ENCODE results near the gene TAS2R40.

- TF ChIP-seq, protein P1, sequence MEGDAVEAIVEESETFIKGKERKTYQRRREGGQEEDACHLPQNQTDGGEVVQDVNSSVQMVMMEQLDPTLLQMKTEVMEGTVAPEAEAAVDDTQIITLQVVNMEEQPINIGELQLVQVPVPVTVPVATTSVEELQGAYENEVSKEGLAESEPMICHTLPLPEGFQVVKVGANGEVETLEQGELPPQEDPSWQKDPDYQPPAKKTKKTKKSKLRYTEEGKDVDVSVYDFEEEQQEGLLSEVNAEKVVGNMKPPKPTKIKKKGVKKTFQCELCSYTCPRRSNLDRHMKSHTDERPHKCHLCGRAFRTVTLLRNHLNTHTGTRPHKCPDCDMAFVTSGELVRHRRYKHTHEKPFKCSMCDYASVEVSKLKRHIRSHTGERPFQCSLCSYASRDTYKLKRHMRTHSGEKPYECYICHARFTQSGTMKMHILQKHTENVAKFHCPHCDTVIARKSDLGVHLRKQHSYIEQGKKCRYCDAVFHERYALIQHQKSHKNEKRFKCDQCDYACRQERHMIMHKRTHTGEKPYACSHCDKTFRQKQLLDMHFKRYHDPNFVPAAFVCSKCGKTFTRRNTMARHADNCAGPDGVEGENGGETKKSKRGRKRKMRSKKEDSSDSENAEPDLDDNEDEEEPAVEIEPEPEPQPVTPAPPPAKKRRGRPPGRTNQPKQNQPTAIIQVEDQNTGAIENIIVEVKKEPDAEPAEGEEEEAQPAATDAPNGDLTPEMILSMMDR (IDR thresholded peaks at IDR 0.05), result no peak
- no peak for TF ChIP-seq SIN3A (IDR thresholded peaks at IDR 0.05; ENCODE audit: borderline replicate concordance, insufficient read depth, low read depth, low read length)
- no peak for TF ChIP-seq POLR2AphosphoS5 (IDR thresholded peaks at IDR 0.05; ENCODE audit: low read depth, low read length)
- no peak for TF ChIP-seq REST (IDR thresholded peaks at IDR 0.05; ENCODE audit: insufficient read depth in 1 of 2, low read depth in 2 of 2, low read length in 1 of 2)
Observed at GRCh38 chr7:143177374-143178119, 44.3 kb upstream of the TAS2R40 start.
